Caco-2 (cell line): Measurements from ENCODE around the gene PUSL1. TPM values are rescaled to one million over a fixed set of nuclear protein-coding genes. Genes with fewer than 3 reads are reported as not detected.

Experiments
- BruUV-seq: library from RNA; stranded (reverse); fragments of 400-500 nt; replicated peaks from 2 replicates; lab custom pipeline; 2021; lab: Mats Ljungman, UMichigan
- CTCF ChIA-PET: fragments of 300-600 bp; sonication (Branson Sonifier 250); formaldehyde crosslinking; loops from one replicate; lab custom pipeline; 2022; ENCODE audit warnings: antibody characterized with exemption; lab: Charles Lee
- POLR2A ChIA-PET: fragments of 300-600 bp; sonication (Branson Sonifier 250); formaldehyde crosslinking; loops from one replicate; lab custom pipeline; 2022; ENCODE audit warnings: antibody characterized with exemption; lab: Charles Lee
- DNase-seq, 2 experiments: peaks; one replicate each; pipeline versions ENCODE4 v3.0.0 to v3.0.0-alpha.2; 2020 to 2022
- H3K27me3 ChIP-seq: replicated peaks from 2 replicates; pipeline ENCODE4 v1.6.0; 2011; ENCODE audit warnings: low read length; ENCODE audit not compliant: control insufficient read depth, insufficient read depth
- H3K36me3 ChIP-seq: 2 replicates; pipeline ENCODE4 v1.5.1; 2011; ENCODE audit warnings: low read length; ENCODE audit not compliant: control insufficient read depth, insufficient read depth
- H3K4me1 ChIP-seq: fragments of 250-450 bp; sonication (Bioruptor Pico); 2 replicates; pipeline ENCODE4 v1.5.1; 2020; ENCODE audit warnings: mild to moderate bottlenecking
- H3K4me3 ChIP-seq: 2 replicates; pipeline ENCODE4 v1.5.1; 2011; ENCODE audit warnings: low read depth, mild to moderate bottlenecking, control low read depth, low read length
- H3K9me3 ChIP-seq: fragments of 250-450 bp; sonication (Bioruptor Pico); 2 replicates; pipeline ENCODE4 v1.5.1; 2020; ENCODE audit warnings: mild to moderate bottlenecking, moderate library complexity
- H3K27ac Mint-ChIP-seq: one replicate; pipeline ENCODE4 v1.8.0; 2022; ENCODE audit warnings: mixed read lengths; ENCODE audit not compliant: unreplicated experiment
- H3K27me3 Mint-ChIP-seq: one replicate; pipeline ENCODE4 v1.8.0; 2022; ENCODE audit warnings: mixed read lengths; ENCODE audit not compliant: insufficient read depth, unreplicated experiment
- H3K36me3 Mint-ChIP-seq: one replicate; pipeline ENCODE4 v1.8.0; 2022; ENCODE audit warnings: mild to moderate bottlenecking, mixed read lengths; ENCODE audit not compliant: insufficient read depth, unreplicated experiment
- H3K4me1 Mint-ChIP-seq: one replicate; pipeline ENCODE4 v1.8.0; 2022; ENCODE audit warnings: low read depth, mixed read lengths; ENCODE audit not compliant: unreplicated experiment
- H3K4me3 Mint-ChIP-seq: one replicate; pipeline ENCODE4 v1.8.0; 2022; ENCODE audit warnings: mild to moderate bottlenecking, moderate library complexity, mixed read lengths; ENCODE audit not compliant: unreplicated experiment
- H3K9me3 Mint-ChIP-seq: one replicate; pipeline ENCODE4 v1.8.0; 2022; ENCODE audit warnings: mixed read lengths; ENCODE audit not compliant: unreplicated experiment
- CTCF ChIP-seq, 2 experiments: fragments of 200-600 bp in 1 of 2; IDR thresholded peaks; 1 replicate in 1 of 2; 2 replicates in 1 of 2; pipeline versions ENCODE4 v1.5.1 to v1.8.0; 2011 to 2022; ENCODE audit warnings: antibody characterized with exemption in 1 of 2, control low read depth in 1 of 2, inconsistent platforms in 1 of 2, low read depth in 1 of 2, low read length in 1 of 2, mild to moderate bottlenecking in 1 of 2, moderate library complexity in 1 of 2; ENCODE audit not compliant: insufficient read depth in 1 of 2, severe bottlenecking in 1 of 2, unreplicated experiment in 1 of 2
- intact Hi-C: fragments of 100-400 bp; cut with micrococcal nuclease; formaldehyde crosslinking; loops from one replicate; pipeline ENCODE4 v1.10.0; 2022; ENCODE audit not compliant: unreplicated experiment
- total RNA-seq: library from RNA; stranded (reverse); gene quantifications from 2 replicates; pipeline ENCODE4 v1.2.3, GENCODE V29; 2022

The PUSL1 gene
- total RNA-seq, 1 experiment from 2014 or later: 43.8 TPM

GRCh38 chr1:1336931-1337792 lies 28.8 kb downstream of the PUSL1 start:
- TF ChIP-seq CTCF (IDR thresholded peaks at IDR 0.05; ENCODE audit: insufficient read depth in 1 of 2, low read depth in 1 of 2, low read length in 1 of 2, severe bottlenecking in 1 of 2, unreplicated experiment in 1 of 2): no peak
- Mint-ChIP-seq H3K4me3 (no peak overlapping the region), H3K4me1 (no peaks in the 10 kb centered on the region), H3K9me3 (no peaks in the 10 kb centered on the region), H3K36me3 (peaks cover 43% of the 10 kb centered on the region), H3K27ac (no peak overlapping the region), H3K27me3 (no peaks in the 10 kb centered on the region)
- Histone ChIP-seq H3K9me3 (no peaks in the 10 kb centered on the region), H3K27me3 (no peaks in the 10 kb centered on the region), H3K36me3 (no peaks in the 10 kb centered on the region; the same call in 1 of the 2 replicates), H3K4me3 (no peak overlapping the region), H3K4me1 (no peaks in the 10 kb centered on the region)
- intact Hi-C loops: no loop called here
- CTCF ChIA-PET: no interaction called here
- BruUV-seq: no TSS peak
- DNase-seq: no peak
- POLR2A ChIA-PET: no interaction called here

- Mint-ChIP-seq H3K27ac (no peak overlapping the region), H3K27me3 (no peaks in the 10 kb centered on the region), H3K9me3 (no peaks in the 10 kb centered on the region), H3K4me1 (no peaks in the 10 kb centered on the region), H3K36me3 (peaks cover 40% of the 10 kb centered on the region), H3K4me3 (no peak overlapping the region)
- Histone ChIP-seq H3K4me3 (no peak overlapping the region), H3K4me1 (no peaks in the 10 kb centered on the region), H3K27me3 (no peaks in the 10 kb centered on the region), H3K9me3 (no peaks in the 10 kb centered on the region), H3K36me3 (no peaks in the 10 kb centered on the region; the same call in 1 of the 2 replicates)
- TF ChIP-seq CTCF (IDR thresholded peaks at IDR 0.05; ENCODE audit: insufficient read depth in 1 of 2, low read depth in 1 of 2, low read length in 1 of 2, severe bottlenecking in 1 of 2, unreplicated experiment in 1 of 2): no peak
- ChIA-PET POLR2A (no interaction called here), CTCF (no interaction called here)
- no TSS peak for BruUV-seq
- intact Hi-C loops: no loop called here
- no peak for DNase-seq
Measured at GRCh38 chr1:1337793-1338147, 29.4 kb downstream of the PUSL1 start.

GRCh38 chr1:1338278-1338677 lies 29.9 kb downstream of the PUSL1 start:
- H3K9me3 Mint-ChIP-seq: no peaks in the 10 kb centered on the region
- DNase-seq: no peak
- no peaks in the 10 kb centered on the region for H3K4me1 Mint-ChIP-seq
- peaks cover 45% of the 10 kb centered on the region for H3K36me3 Mint-ChIP-seq
- ChIA-PET CTCF (no interaction called here), POLR2A (no interaction called here)
- no TSS peak for BruUV-seq
- H3K4me3 Mint-ChIP-seq: no peak overlapping the region
- Histone ChIP-seq H3K27me3 (no peaks in the 10 kb centered on the region), H3K4me3 (no peak overlapping the region), H3K36me3 (no peaks in the 10 kb centered on the region; the same call in 1 of the 2 replicates), H3K4me1 (no peaks in the 10 kb centered on the region), H3K9me3 (no peaks in the 10 kb centered on the region)
- intact Hi-C loops: no loop called here
- no peak overlapping the region for H3K27ac Mint-ChIP-seq
- H3K27me3 Mint-ChIP-seq: no peaks in the 10 kb centered on the region
- TF ChIP-seq CTCF (IDR thresholded peaks at IDR 0.05; ENCODE audit: insufficient read depth in 1 of 2, low read depth in 1 of 2, low read length in 1 of 2, severe bottlenecking in 1 of 2, unreplicated experiment in 1 of 2): no peak
